ENCODE results near the gene SLC23A2.

- TF ChIP-seq POLR2A (IDR thresholded peaks at IDR 0.05) (no peak), CTCF (IDR thresholded peaks at IDR 0.05 in 4 of 5, conservative IDR thresholded peaks at IDR 0.05 in 1 of 5) (no peak)
These were observed 186.5 kb downstream of the SLC23A2 start for GRCh38 chr20:4814696-4815252.
